Subcutaneous adipose tissue (tissue), 4 donors: ENCODE data around the gene FREM2. TPM values are rescaled to one million over a fixed set of nuclear protein-coding genes. Genes with fewer than 3 reads are reported as not detected.

ENCODE experiments used
- CTCF ChIP-seq: fragments of 450-650 bp; IDR thresholded peaks from one replicate; pipeline ENCODE4 v1.5.1; 2016; ENCODE audit warnings: low read depth, mild to moderate bottlenecking, control low read depth, antibody characterized with exemption, moderate library complexity
- total RNA-seq, 4 donors: library from RNA; depleted of rRNA; stranded (reverse); fragments of >200 nt; gene quantifications; one replicate each; pipeline ENCODE4 v1.1.0, GENCODE V29; 2016

The FREM2 gene
- total RNA-seq, 4 donors from 2014 or later: under 0.01 to 2.9 (median 0.09) TPM

- TF ChIP-seq CTCF: no peak
These were observed 13.2 kb downstream of the FREM2 start for GRCh38 chr13:38700051-38700450.

- no peak for TF ChIP-seq CTCF
These were observed 15.8 kb downstream of the FREM2 start for GRCh38 chr13:38702669-38703068.

GRCh38 chr13:38703255-38703654 is 16.4 kb downstream of the FREM2 start:
- no peak for TF ChIP-seq CTCF

GRCh38 chr13:38705365-38705764 is 18.5 kb downstream of the FREM2 start:
- TF ChIP-seq CTCF: no peak

GRCh38 chr13:38707460-38707859 is 20.6 kb downstream of the FREM2 start:
- TF ChIP-seq CTCF: no peak

GRCh38 chr13:38713046-38713445 is 26.2 kb downstream of the FREM2 start:
- TF ChIP-seq CTCF: no peak

GRCh38 chr13:38718374-38718773 is 31.5 kb downstream of the FREM2 start:
- no peak for TF ChIP-seq CTCF
